Measurements from ENCODE around the gene OPTC. TPM values are rescaled to one million over a fixed set of nuclear protein-coding genes. Genes with fewer than 3 reads are reported as not detected.

The OPTC gene
- total and polyA plus RNA-seq, 2 of the 13 experiments (the other 11 are each of a cell fraction or from before 2014, with no cell fraction given): not detected

DNA sequence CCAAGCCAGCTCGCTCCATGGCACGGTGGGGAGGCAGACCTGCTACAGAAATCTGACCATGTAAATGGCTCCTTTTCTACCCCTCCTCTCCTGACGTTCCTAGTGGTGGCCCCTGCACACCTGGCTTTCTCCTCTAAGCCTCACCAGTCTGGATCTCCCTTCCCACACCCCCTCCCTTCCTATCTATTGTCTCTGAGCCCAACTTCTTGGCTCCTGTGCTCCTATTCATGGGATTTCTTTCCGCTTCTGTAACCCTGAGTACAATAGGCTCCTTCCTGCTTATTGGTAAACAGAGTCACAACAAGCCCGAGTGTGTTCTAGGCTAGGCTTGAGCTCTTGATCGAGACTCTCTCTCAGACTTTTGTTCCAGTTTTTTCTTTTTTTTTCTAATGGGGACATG lies 17.6 kb downstream of the OPTC start (continued):
- no peak for TF ChIP-seq PLRG1 (conservative IDR thresholded peaks at IDR 0.05)

DNA sequence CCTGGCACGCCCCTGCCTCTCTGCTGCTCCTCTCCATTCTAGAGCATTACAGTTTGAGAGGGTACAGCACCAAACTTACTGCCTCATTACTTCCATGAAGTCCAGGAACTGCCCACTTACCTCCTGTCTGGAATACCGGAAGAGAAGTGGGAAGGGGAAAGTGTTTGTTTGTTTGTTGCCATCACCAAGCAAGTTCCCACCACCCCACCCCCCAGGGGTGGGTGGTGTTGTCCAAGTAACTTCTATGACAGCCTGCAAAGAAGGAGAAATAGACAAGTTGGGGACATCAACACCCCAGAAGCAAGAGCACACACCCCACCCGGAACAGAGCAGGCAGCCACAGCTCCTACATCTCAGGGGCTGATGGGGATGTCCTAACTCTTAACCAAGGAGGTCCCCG lies 18.0 kb downstream of the OPTC start:
- ChIA-PET CTCF (ENCODE audit: low intra/inter-chr PET ratio, low total read pairs) (no interaction called here), POLR2A (no interaction called here)
- Histone ChIP-seq H3K79me2 (ENCODE audit: insufficient read depth, low read length) (no peaks in the 10 kb centered on the region), H4K20me1 (ENCODE audit: insufficient read depth, low read length) (peaks cover 2% of the 10 kb centered on the region; the same call in 1 of the 2 replicates), H3K9ac (ENCODE audit: insufficient read depth, low read depth, low read length) (no peak overlapping the region), H3K4me1 (ENCODE audit: insufficient read depth, low read length) (peaks cover 13% of the 10 kb centered on the region), H3K36me3 (replicated peaks in 1 of 2; ENCODE audit: control insufficient read depth in 1 of 2, insufficient read depth in 2 of 2, low read length in 2 of 2) (no peaks in the 10 kb centered on the region), H3K4me3 (replicated peaks in 1 of 3; ENCODE audit: insufficient read depth in 1 of 3, low read depth in 2 of 3, low read length in 3 of 3) (no peak overlapping the region), H3K27me3 (ENCODE audit: control insufficient read depth in 1 of 2, insufficient read depth in 2 of 2, low read length in 2 of 2) (peaks cover 3 to 28% of the 10 kb centered on the region in 2 experiments; a peak in 4 of 5 replicates), H3K27ac (ENCODE audit: extremely low read length, insufficient read depth, low read length) (no peak overlapping the region), H3K4me2 (ENCODE audit: low read depth, low read length) (no peak overlapping the region), H2AFZ (ENCODE audit: low read length) (no peak overlapping the region), H3K9me3 (ENCODE audit: low read length) (no peaks in the 10 kb centered on the region)
- TF ChIP-seq CHCHD3 (CRISPR knock-in tag; IDR thresholded peaks at IDR 0.05) (no peak), HDAC6 (IDR thresholded peaks at IDR 0.05; ENCODE audit: low read depth, low read length) (no peak), ZNF839 (CRISPR knock-in tag; IDR thresholded peaks at IDR 0.05; ENCODE audit: borderline replicate concordance) (no peak), CCAR2 (optimal IDR thresholded peaks at IDR 0.05; ENCODE audit: low read depth, low read length) (no peak), ZC3H4 (CRISPR knock-in tag; IDR thresholded peaks at IDR 0.05; ENCODE audit: borderline replicate concordance) (no peak), ZNF207 (IDR thresholded peaks at IDR 0.05; ENCODE audit: borderline replicate concordance) (no peak), ZNF761 (CRISPR knock-in tag; conservative IDR thresholded peaks at IDR 0.05) (no peak)
- TF ChIP-seq, protein P1, sequence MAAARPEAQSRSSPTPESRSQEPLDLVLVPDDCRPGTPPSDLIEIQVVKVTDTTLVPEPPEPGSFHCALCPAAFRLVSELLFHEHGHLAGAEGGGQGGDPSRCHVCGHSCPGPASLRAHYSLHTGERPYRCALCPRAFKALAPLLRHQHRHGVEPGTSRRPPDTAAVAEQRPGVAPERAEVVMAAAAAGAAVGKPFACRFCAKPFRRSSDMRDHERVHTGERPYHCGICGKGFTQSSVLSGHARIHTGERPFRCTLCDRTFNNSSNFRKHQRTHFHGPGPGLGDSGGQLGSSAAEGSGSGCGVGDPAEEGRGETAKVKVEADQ (CRISPR knock-in tag; IDR thresholded peaks at IDR 0.05; ENCODE audit: borderline replicate concordance): no peak
- 41% methylated on average over 3 of the region's 4 CpGs for WGBS (ENCODE audit: low lambda C conversion rate)
- ATAC-seq (no peak), DNase-seq (ENCODE audit: low spot score) (no peak), FAIRE-seq (no peak)
- in situ Hi-C loops (cut with HindIII; ENCODE audit: extremely low pct_ligation_motif_present, low pct_unique_long_range_greater_than_20kb): no loop called here
- BruUV-seq (replicated peaks): no TSS peak
- intact Hi-C loops (cut with micrococcal nuclease; ENCODE audit: unreplicated experiment): no loop called here

Data from HepG2 (cell line).